CD4-positive, alpha-beta memory T cell (primary cell): ENCODE results near the gene PDE3B. TPM values are rescaled to one million over a fixed set of nuclear protein-coding genes. Genes with fewer than 3 reads are reported as not detected.
A peak's percentile ranks its signal among the peaks of the same experiment; 100 is the strongest.
"Not testable (repeated sequence)": the region's sequence is repeated elsewhere in the genome, so short reads cannot be mapped to it uniquely, and the experiment has no call there.

Experiments
- CTCF ChIA-PET: fragments of 350-600 bp; sonication (Branson Sonifier 250); formaldehyde crosslinking; loops from one replicate; lab custom pipeline; 2021; ENCODE audit warnings: inconsistent platforms; ENCODE audit not compliant: partially characterized antibody; lab: Charles Lee
- POLR2A ChIA-PET: fragments of 350-600 bp; sonication (Branson Sonifier 250); formaldehyde crosslinking; loops from one replicate; lab custom pipeline; 2021; ENCODE audit not compliant: partially characterized antibody; lab: Charles Lee
- DNase-seq, 5 donors: peaks; one replicate each; pipeline versions ENCODE4 v3.0.0 to v3.0.0-alpha.2; 2020 to 2022; ENCODE audit warnings: mixed read lengths in 1 of 5
- H3K27ac ChIP-seq: one replicate; pipeline ENCODE4 v1.7.0; 2013; ENCODE audit warnings: low read depth, low read length
- H3K27me3 ChIP-seq: 2 replicates; pipeline ENCODE4 v1.7.0; 2013; ENCODE audit warnings: mild to moderate bottlenecking, low read length, moderate library complexity; ENCODE audit not compliant: insufficient read depth
- H3K36me3 ChIP-seq: 2 replicates; pipeline ENCODE4 v1.7.0; 2013; ENCODE audit warnings: mild to moderate bottlenecking, low read length, moderate library complexity; ENCODE audit not compliant: insufficient read depth
- H3K4me1 ChIP-seq: 2 replicates; pipeline ENCODE4 v1.7.0; 2013; ENCODE audit warnings: mild to moderate bottlenecking, low read length, moderate library complexity; ENCODE audit not compliant: insufficient read depth
- H3K4me3 ChIP-seq, 2 donors: one replicate each; pipeline ENCODE4 v1.7.0; 2013; ENCODE audit warnings: low read length in 2 of 2, mild to moderate bottlenecking in 1 of 2
- H3K9me3 ChIP-seq, 2 donors: one replicate each; pipeline ENCODE4 v1.7.0; 2013; ENCODE audit warnings: low read length in 2 of 2, control low read depth in 1 of 2; ENCODE audit not compliant: control insufficient read depth in 1 of 2
- H3K27ac Mint-ChIP-seq, 7 donors: one replicate each; pipeline ENCODE4 v1.8.0; 2020 to 2021; ENCODE audit warnings: mixed read lengths in 7 of 7, mild to moderate bottlenecking in 6 of 7, inconsistent platforms in 3 of 7, moderate library complexity in 3 of 7
- H3K27me3 Mint-ChIP-seq, 2 donors: one replicate each; pipeline ENCODE4 v1.8.0; 2020 to 2021; ENCODE audit warnings: mixed read lengths in 2 of 2
- H3K36me3 Mint-ChIP-seq, 2 donors: one replicate each; pipeline ENCODE4 v1.8.0; 2020 to 2021; ENCODE audit warnings: mixed read lengths in 2 of 2, inconsistent platforms in 1 of 2, mild to moderate bottlenecking in 1 of 2
- H3K4me1 Mint-ChIP-seq, 4 donors: one replicate each; pipeline ENCODE4 v1.8.0; 2020 to 2021; ENCODE audit warnings: mixed read lengths in 4 of 4, mild to moderate bottlenecking in 1 of 4
- H3K4me3 Mint-ChIP-seq, 8 donors: one replicate each; pipeline ENCODE4 v1.8.0; 2020 to 2021; ENCODE audit warnings: mixed read lengths in 8 of 8, mild to moderate bottlenecking in 7 of 8, moderate library complexity in 6 of 8, inconsistent platforms in 3 of 8
- H3K9me3 Mint-ChIP-seq, 8 donors: one replicate each; pipeline ENCODE4 v1.8.0; 2020 to 2021; ENCODE audit warnings: mixed read lengths in 8 of 8, mild to moderate bottlenecking in 5 of 8, inconsistent platforms in 3 of 8, moderate library complexity in 1 of 8
- intact Hi-C: fragments of 100-400 bp; cut with micrococcal nuclease; formaldehyde crosslinking; loops from one replicate; pipeline ENCODE4 v1.15.1; 2023
- polyA plus RNA-seq, 2 donors: library from polyadenylated mRNA; unstranded; fragments of 300-500 nt; fragmentation: Illumina TruSeq; gene quantifications; one replicate each; pipeline ENCODE4 v1.2.3, GENCODE V29; 2021
- total RNA-seq, 2 experiments: library from RNA; stranded (reverse); gene quantifications; one replicate each; pipeline ENCODE4 v1.2.3, GENCODE V29; 2021

The PDE3B gene
- total and polyA plus RNA-seq, 4 experiments from 2014 or later: 34.1 to 222 (median 131) TPM

DNA sequence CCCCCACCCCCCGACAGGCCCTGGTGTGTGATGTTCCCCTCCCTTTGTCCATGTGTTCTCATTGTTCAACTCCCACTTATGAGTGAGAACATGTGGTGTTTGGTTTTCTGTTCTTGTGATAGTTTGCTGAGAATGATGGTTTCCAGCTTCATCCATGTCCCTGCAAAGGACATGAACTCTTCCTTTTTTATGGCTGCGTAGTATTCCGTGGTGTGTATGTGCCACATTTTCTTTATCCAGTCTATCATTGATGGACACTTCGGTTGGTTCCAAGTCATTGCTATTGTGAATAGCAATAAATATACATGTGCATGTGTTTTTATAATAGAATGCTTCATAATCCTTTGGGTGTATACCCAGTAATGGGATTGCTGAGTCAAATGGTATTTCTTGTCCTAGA lies 152.4 kb downstream of the PDE3B start:
- H3K36me3 ChIP-seq, H3K4me1 ChIP-seq, DNase-seq, H3K27ac ChIP-seq, H3K27ac Mint-ChIP-seq, H3K9me3 Mint-ChIP-seq, H3K4me3 ChIP-seq, H3K27me3 Mint-ChIP-seq, H3K4me3 Mint-ChIP-seq, H3K27me3 ChIP-seq, POLR2A ChIA-PET, H3K9me3 ChIP-seq, intact Hi-C loops: not testable (repeated sequence)
- CTCF ChIA-PET: interaction anchor here (1.4 to 2.8 kb wide), 2 partner anchors 112 to 210 kb away, joined by 3 to 12 read pairs; no protein-coding TSS in a partner anchor
- peaks cover 64 to 66% of the 10 kb centered on the region in 2 donors for H3K36me3 Mint-ChIP-seq
- peaks cover 5 to 39% (median 30%) of the 10 kb centered on the region in 4 donors for H3K4me1 Mint-ChIP-seq

DNA sequence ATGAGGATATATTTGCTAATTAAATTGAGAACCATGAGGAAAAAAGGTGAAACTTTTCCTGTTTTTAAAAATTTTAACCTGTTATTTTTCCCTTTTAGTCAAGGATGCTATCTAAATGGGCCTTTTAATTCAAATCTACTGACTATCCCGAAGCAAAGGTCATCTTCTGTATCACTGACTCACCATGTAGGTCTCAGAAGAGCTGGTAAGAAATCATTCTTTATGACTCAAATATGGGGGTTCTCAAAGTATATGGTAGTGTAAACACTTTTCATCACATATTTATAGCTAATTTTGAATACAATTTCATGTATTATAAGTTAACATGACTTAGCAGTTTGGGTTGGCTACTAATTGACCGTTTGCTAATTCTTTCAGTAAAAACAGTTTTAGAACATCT lies 160.2 kb downstream of the PDE3B start:
- no peak for DNase-seq
- intact Hi-C loops: no loop called here
- Mint-ChIP-seq H3K27me3 (no peaks in the 10 kb centered on the region), H3K4me3 (no peak overlapping the region), H3K27ac (no peak overlapping the region), H3K9me3 (peaks cover 0 to 10% (median 2%) of the 10 kb centered on the region in 8 donors), H3K4me1 (peaks cover 0 to 12% (median 7%) of the 10 kb centered on the region in 4 donors), H3K36me3 (peaks cover 61% of the 10 kb centered on the region in 2 donors)
- CTCF ChIA-PET: no interaction called here
- no peaks in the 10 kb centered on the region for H3K4me1 ChIP-seq
- no peaks in the 10 kb centered on the region for H3K27me3 ChIP-seq
- POLR2A ChIA-PET: no interaction called here
- no peak overlapping the region for H3K27ac ChIP-seq
- no peaks in the 10 kb centered on the region for H3K9me3 ChIP-seq
- peaks cover 13% of the 10 kb centered on the region for H3K36me3 ChIP-seq
- H3K4me3 ChIP-seq: no peak overlapping the region

DNA sequence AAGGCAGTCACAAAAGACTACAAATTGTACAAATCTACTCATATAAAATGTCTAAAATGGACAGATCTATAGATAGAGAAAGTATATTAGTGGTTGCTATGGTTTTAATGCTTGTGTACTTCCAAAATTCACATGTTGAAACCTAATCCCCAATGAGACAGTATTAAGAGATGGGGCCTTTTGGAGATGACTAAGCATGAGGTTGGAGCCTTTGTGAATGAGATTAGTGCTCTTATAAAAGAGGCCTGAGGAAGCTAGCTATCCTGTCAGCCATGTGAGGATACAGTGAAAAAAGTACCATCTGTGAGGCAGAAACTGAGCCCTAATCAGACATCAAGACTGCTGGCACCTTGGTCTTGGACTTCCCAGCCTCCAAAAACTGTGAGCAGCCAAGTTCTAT lies 165.9 kb downstream of the PDE3B start:
- H3K36me3 Mint-ChIP-seq: peaks cover 59 to 60% of the 10 kb centered on the region in 2 donors
- Histone ChIP-seq H3K9me3 (no peaks in the 10 kb centered on the region), H3K4me3 (no peak overlapping the region), H3K27ac (no peak overlapping the region), H3K27me3 (no peaks in the 10 kb centered on the region), H3K36me3 (peaks cover 10% of the 10 kb centered on the region), H3K4me1 (no peaks in the 10 kb centered on the region)
- intact Hi-C loops: no loop called here
- H3K4me1 Mint-ChIP-seq: peaks cover 0 to 5% (median 2%) of the 10 kb centered on the region in 4 donors
- ChIA-PET POLR2A (no interaction called here), CTCF (no interaction called here)
- H3K4me3 Mint-ChIP-seq: no peak overlapping the region
- peak overlapping the region in 2 of 7 donors; percentile 18 to 37 for H3K27ac Mint-ChIP-seq
- no peak for DNase-seq
- no peaks in the 10 kb centered on the region for H3K27me3 Mint-ChIP-seq
- peaks cover 0 to 10% (median 6%) of the 10 kb centered on the region in 8 donors for H3K9me3 Mint-ChIP-seq

DNA sequence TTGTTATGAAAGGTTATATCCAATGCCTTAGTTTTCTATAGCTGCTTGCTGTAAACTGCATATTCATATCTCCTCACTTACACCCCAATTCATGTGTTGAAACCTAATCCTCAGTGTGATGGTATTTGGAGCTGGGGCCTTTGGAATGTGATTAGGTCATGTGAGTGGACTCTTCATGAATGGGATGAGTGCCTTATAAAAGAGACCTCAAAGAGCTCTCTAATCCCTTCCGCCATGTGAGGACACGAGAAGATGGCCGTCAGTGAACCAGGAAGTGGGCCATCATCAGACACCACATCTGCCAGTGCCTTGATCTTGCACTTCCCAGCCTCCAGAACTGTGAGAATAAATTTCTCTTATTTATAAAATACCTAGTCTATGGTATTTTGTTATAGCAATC lies 169.2 kb downstream of the PDE3B start:
- H3K36me3 Mint-ChIP-seq: peaks cover 51 to 59% of the 10 kb centered on the region in 2 donors
- ChIA-PET CTCF (no interaction called here), POLR2A (no interaction called here)
- Histone ChIP-seq H3K4me3 (no peak overlapping the region), H3K36me3 (peaks cover 5% of the 10 kb centered on the region), H3K27ac (no peak overlapping the region), H3K4me1 (no peaks in the 10 kb centered on the region), H3K9me3 (no peaks in the 10 kb centered on the region), H3K27me3 (no peaks in the 10 kb centered on the region)
- peaks cover 0 to 6% (median 1%) of the 10 kb centered on the region in 8 donors for H3K9me3 Mint-ChIP-seq
- intact Hi-C loops: no loop called here
- peaks cover 0 to 3% (median 0%) of the 10 kb centered on the region in 4 donors for H3K4me1 Mint-ChIP-seq
- no peaks in the 10 kb centered on the region for H3K27me3 Mint-ChIP-seq
- no peak overlapping the region for H3K4me3 Mint-ChIP-seq
- no peak for DNase-seq
- peak overlapping the region in 1 of 7 donors; percentile 18 for H3K27ac Mint-ChIP-seq

DNA sequence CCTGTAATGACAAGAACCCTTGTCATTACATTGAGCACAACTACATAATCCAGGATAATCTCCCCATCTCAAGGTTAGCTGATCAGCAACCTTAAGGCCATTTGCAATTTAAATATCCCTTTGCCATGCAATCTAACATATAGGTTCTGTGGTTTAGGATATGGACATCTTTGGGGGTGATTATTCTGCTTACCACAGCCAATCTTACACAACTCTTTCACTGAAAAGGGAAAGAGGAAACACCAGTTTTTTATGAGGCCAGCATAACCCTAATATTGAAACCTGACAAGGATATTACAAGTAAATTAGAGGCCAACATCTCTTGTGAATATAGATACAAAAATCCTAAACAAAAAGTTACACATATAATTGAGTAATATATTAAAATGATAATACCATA lies 169.9 kb downstream of the PDE3B start:
- Histone ChIP-seq H3K36me3 (peaks cover 5% of the 10 kb centered on the region), H3K4me1 (no peaks in the 10 kb centered on the region), H3K4me3 (no peak overlapping the region), H3K27me3 (no peaks in the 10 kb centered on the region), H3K9me3 (no peaks in the 10 kb centered on the region), H3K27ac (no peak overlapping the region)
- Mint-ChIP-seq H3K27me3 (no peaks in the 10 kb centered on the region), H3K4me3 (no peak overlapping the region), H3K4me1 (peaks cover 0 to 3% (median 0%) of the 10 kb centered on the region in 4 donors), H3K9me3 (peaks cover 0 to 6% (median 1%) of the 10 kb centered on the region in 8 donors), H3K36me3 (peaks cover 47 to 56% of the 10 kb centered on the region in 2 donors), H3K27ac (no peak overlapping the region)
- POLR2A ChIA-PET: no interaction called here
- intact Hi-C loops: no loop called here
- CTCF ChIA-PET: no interaction called here
- no peak for DNase-seq

DNA sequence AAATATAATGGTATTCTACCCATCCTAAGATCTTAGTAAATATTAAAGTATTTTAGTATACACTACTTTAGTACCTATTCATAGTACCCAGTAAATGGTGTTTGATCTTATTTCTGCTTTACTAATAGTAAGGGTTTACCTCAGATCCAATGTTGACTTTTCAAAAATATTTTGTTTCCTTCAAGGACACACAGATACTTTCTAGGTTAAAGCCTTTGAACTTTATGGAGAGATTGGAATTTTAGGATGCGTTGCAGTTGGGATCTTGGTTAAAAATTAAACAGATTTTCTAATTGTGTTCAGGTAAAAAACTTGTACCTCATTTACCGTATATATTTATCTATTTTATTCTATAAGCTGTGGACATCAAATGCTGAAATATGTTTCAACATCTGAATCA lies 175.2 kb downstream of the PDE3B start:
- Histone ChIP-seq H3K27ac (no peak overlapping the region), H3K27me3 (no peaks in the 10 kb centered on the region), H3K9me3 (no peaks in the 10 kb centered on the region), H3K4me3 (no peak overlapping the region), H3K4me1 (no peaks in the 10 kb centered on the region), H3K36me3 (peaks cover 13% of the 10 kb centered on the region)
- Mint-ChIP-seq H3K4me1 (no peaks in the 10 kb centered on the region), H3K27me3 (no peaks in the 10 kb centered on the region), H3K36me3 (peaks cover 56 to 58% of the 10 kb centered on the region in 2 donors), H3K9me3 (no peaks in the 10 kb centered on the region), H3K27ac (no peak overlapping the region), H3K4me3 (no peak overlapping the region)
- CTCF ChIA-PET: no interaction called here
- intact Hi-C loops: no loop called here
- POLR2A ChIA-PET: no interaction called here
- no peak for DNase-seq

- H3K4me3 ChIP-seq: no peak overlapping the region
- no peaks in the 10 kb centered on the region for H3K4me1 ChIP-seq
- Mint-ChIP-seq H3K4me3 (no peak overlapping the region), H3K36me3 (peaks cover 63 to 64% of the 10 kb centered on the region in 2 donors), H3K27ac (no peak overlapping the region), H3K4me1 (no peaks in the 10 kb centered on the region), H3K27me3 (no peaks in the 10 kb centered on the region), H3K9me3 (peaks cover 0 to 4% (median 0%) of the 10 kb centered on the region in 8 donors)
- no peaks in the 10 kb centered on the region for H3K27me3 ChIP-seq
- no peak overlapping the region for H3K27ac ChIP-seq
- intact Hi-C loops: no loop called here
- no peak for DNase-seq
- ChIA-PET POLR2A (no interaction called here), CTCF (no interaction called here)
- peaks cover 13% of the 10 kb centered on the region for H3K36me3 ChIP-seq
- no peaks in the 10 kb centered on the region for H3K9me3 ChIP-seq
Observed at GRCh38 chr11:14819596-14819995, 176.0 kb downstream of the PDE3B start.
